Measurements from ENCODE around the gene MYO5B. TPM values are rescaled to one million over a fixed set of nuclear protein-coding genes. Genes with fewer than 3 reads are reported as not detected.
A peak's percentile ranks its signal among the peaks of the same experiment; 100 is the strongest.

MYO5B gene
- total RNA-seq, 1 donor from 2014 or later = 22.6 TPM

- Histone ChIP-seq H3K9me3 (no peaks in the 10 kb centered on the region), H3K27me3 (no peaks in the 10 kb centered on the region), H3K4me3 (no peak overlapping the region), H3K4me1 (no peaks in the 10 kb centered on the region), H3K36me3 (no peaks in the 10 kb centered on the region), H3K27ac (no peak overlapping the region)
- intact Hi-C loops (cut with DNase I) = no loop called here
- DNase-seq (ENCODE audit: extremely low spot score in 2 of 2) = no peak
- TF ChIP-seq POLR2AphosphoS5 (IDR thresholded peaks at IDR 0.05; ENCODE audit: insufficient read depth in 1 of 2, low read depth in 1 of 2) (no peak), CTCF (IDR thresholded peaks at IDR 0.05) (no peak), POLR2A (IDR thresholded peaks at IDR 0.05) (no peak)
Observed at GRCh38 chr18:50107468-50107977, 87.4 kb downstream of the MYO5B start.

- Histone ChIP-seq H3K4me1 (peaks cover 8% of the 10 kb centered on the region), H3K36me3 (no peaks in the 10 kb centered on the region), H3K4me3 (no peak overlapping the region), H3K27me3 (no peaks in the 10 kb centered on the region), H3K9me3 (no peaks in the 10 kb centered on the region), H3K27ac (no peak overlapping the region)
- no peak for DNase-seq (ENCODE audit: extremely low spot score in 2 of 2)
- intact Hi-C loops (cut with DNase I) = no loop called here
- TF ChIP-seq POLR2AphosphoS5 (IDR thresholded peaks at IDR 0.05; ENCODE audit: insufficient read depth in 1 of 2, low read depth in 1 of 2) (no peak), CTCF (IDR thresholded peaks at IDR 0.05) (no peak), POLR2A (IDR thresholded peaks at IDR 0.05) (no peak)
Observed at GRCh38 chr18:50105027-50105426, 89.9 kb downstream of the MYO5B start.

GRCh38 chr18:50104421-50104820 is 90.5 kb downstream of the MYO5B start:
- Histone ChIP-seq H3K4me1 (peaks cover 14% of the 10 kb centered on the region), H3K9me3 (no peaks in the 10 kb centered on the region), H3K27me3 (no peaks in the 10 kb centered on the region), H3K36me3 (no peaks in the 10 kb centered on the region), H3K4me3 (no peak overlapping the region), H3K27ac (no peak overlapping the region)
- no peak for TF ChIP-seq POLR2AphosphoS5 (IDR thresholded peaks at IDR 0.05; ENCODE audit: insufficient read depth in 1 of 2, low read depth in 1 of 2)
- no peak for TF ChIP-seq CTCF (IDR thresholded peaks at IDR 0.05)
- TF ChIP-seq POLR2A (IDR thresholded peaks at IDR 0.05) = no peak
- intact Hi-C loops (cut with DNase I) = no loop called here
- no peak for DNase-seq (ENCODE audit: extremely low spot score in 2 of 2)

GRCh38 chr18:50099725-50100407 is 95.1 kb downstream of the MYO5B start:
- Histone ChIP-seq H3K36me3 (no peaks in the 10 kb centered on the region), H3K27me3 (no peaks in the 10 kb centered on the region), H3K4me1 (peaks cover 39% of the 10 kb centered on the region), H3K27ac (peak overlapping the region; percentile 69), H3K9me3 (no peaks in the 10 kb centered on the region), H3K4me3 (no peak overlapping the region)
- intact Hi-C loops (cut with DNase I) = no loop called here
- DNase-seq (ENCODE audit: extremely low spot score in 2 of 2) = no peak
- no peak for TF ChIP-seq POLR2A (IDR thresholded peaks at IDR 0.05)
- TF ChIP-seq CTCF (IDR thresholded peaks at IDR 0.05) = no peak
- TF ChIP-seq POLR2AphosphoS5 (IDR thresholded peaks at IDR 0.05; ENCODE audit: insufficient read depth in 1 of 2, low read depth in 1 of 2) = peak; percentile 15 to 56

- intact Hi-C loops (cut with DNase I) = no loop called here
- H3K4me3 ChIP-seq = no peak overlapping the region
- H3K36me3 ChIP-seq = no peaks in the 10 kb centered on the region
- peak overlapping the region; percentile 63 for H3K27ac ChIP-seq
- H3K4me1 ChIP-seq = peaks cover 39% of the 10 kb centered on the region
- no peaks in the 10 kb centered on the region for H3K9me3 ChIP-seq
- no peaks in the 10 kb centered on the region for H3K27me3 ChIP-seq
- no peak for DNase-seq (ENCODE audit: extremely low spot score in 2 of 2)
- TF ChIP-seq CTCF (IDR thresholded peaks at IDR 0.05) = no peak
- TF ChIP-seq POLR2A (IDR thresholded peaks at IDR 0.05) = no peak
- TF ChIP-seq POLR2AphosphoS5 (IDR thresholded peaks at IDR 0.05; ENCODE audit: insufficient read depth in 1 of 2, low read depth in 1 of 2) = no peak
Observed at GRCh38 chr18:50097702-50098101, 97.2 kb downstream of the MYO5B start.
